ENCODE results near the gene PFKFB2.

DNA sequence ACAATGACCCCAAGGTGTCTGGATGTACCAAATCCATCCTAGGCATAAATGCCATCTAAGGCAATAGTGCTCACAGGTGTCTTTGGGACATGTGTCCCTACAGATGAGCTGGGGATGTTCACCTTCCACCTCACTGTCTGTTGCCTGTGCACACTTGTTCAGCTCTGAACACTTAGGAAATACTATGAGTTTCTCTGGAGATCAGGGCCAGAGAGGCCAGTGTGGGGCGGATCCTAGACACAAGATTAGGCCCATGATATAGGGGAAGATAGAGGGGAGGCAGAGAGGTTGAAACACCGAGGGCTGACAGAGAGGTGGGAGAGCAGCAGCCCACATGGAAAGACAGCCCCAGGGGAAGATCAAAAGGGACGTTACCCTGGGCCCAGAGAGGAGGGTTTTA lies 46.2 kb upstream of the PFKFB2 start:
- TF ChIP-seq, protein P1, sequence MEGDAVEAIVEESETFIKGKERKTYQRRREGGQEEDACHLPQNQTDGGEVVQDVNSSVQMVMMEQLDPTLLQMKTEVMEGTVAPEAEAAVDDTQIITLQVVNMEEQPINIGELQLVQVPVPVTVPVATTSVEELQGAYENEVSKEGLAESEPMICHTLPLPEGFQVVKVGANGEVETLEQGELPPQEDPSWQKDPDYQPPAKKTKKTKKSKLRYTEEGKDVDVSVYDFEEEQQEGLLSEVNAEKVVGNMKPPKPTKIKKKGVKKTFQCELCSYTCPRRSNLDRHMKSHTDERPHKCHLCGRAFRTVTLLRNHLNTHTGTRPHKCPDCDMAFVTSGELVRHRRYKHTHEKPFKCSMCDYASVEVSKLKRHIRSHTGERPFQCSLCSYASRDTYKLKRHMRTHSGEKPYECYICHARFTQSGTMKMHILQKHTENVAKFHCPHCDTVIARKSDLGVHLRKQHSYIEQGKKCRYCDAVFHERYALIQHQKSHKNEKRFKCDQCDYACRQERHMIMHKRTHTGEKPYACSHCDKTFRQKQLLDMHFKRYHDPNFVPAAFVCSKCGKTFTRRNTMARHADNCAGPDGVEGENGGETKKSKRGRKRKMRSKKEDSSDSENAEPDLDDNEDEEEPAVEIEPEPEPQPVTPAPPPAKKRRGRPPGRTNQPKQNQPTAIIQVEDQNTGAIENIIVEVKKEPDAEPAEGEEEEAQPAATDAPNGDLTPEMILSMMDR (IDR thresholded peaks at IDR 0.05 in 8 of 11, conservative IDR thresholded peaks at IDR 0.05 in 3 of 11) = no peak
- no peak for TF ChIP-seq POLR2AphosphoS5 (IDR thresholded peaks at IDR 0.05)

Data from spleen (tissue), 7 donors.